Subcutaneous abdominal adipose tissue (tissue), 5 donors: ENCODE measurements around the gene POLR3K.

ENCODE experiments used
- H3K27ac ChIP-seq: one replicate; pipeline ENCODE4 v1.7.0; 2013; ENCODE audit warnings: low read depth, mild to moderate bottlenecking, inconsistent platforms, low read length, moderate library complexity
- H3K27me3 ChIP-seq, 5 donors: one replicate each; pipeline ENCODE4 v1.7.0; 2013; ENCODE audit warnings: low read length in 5 of 5, inconsistent platforms in 1 of 5; ENCODE audit not compliant: control insufficient read depth in 5 of 5, insufficient read depth in 4 of 5
- H3K36me3 ChIP-seq, 5 donors: one replicate each; pipeline ENCODE4 v1.7.0; 2013; ENCODE audit warnings: low read length in 5 of 5; ENCODE audit not compliant: control insufficient read depth in 5 of 5, insufficient read depth in 5 of 5
- H3K4me1 ChIP-seq, 5 donors: one replicate each; pipeline ENCODE4 v1.7.0; 2013; ENCODE audit warnings: low read length in 5 of 5, mild to moderate bottlenecking in 3 of 5, moderate library complexity in 1 of 5; ENCODE audit not compliant: control insufficient read depth in 5 of 5, insufficient read depth in 5 of 5
- H3K4me3 ChIP-seq, 5 donors: one replicate each; pipeline ENCODE4 v1.7.0; 2013; ENCODE audit warnings: low read length in 5 of 5, low read depth in 1 of 5
- H3K9ac ChIP-seq, 5 donors: one replicate each; pipeline ENCODE4 v1.7.0; 2013; ENCODE audit warnings: low read length in 5 of 5, mild to moderate bottlenecking in 4 of 5, moderate library complexity in 3 of 5
- H3K9me3 ChIP-seq, 5 donors: one replicate each; pipeline ENCODE4 v1.7.0; 2013; ENCODE audit warnings: low read length in 5 of 5; ENCODE audit not compliant: control insufficient read depth in 5 of 5
- donor health status: healthy.
- donor health status: healthy.
- donor health status: healthy.
- donor health status: healthy.
- donor health status: healthy.

Gene POLR3K

DNA sequence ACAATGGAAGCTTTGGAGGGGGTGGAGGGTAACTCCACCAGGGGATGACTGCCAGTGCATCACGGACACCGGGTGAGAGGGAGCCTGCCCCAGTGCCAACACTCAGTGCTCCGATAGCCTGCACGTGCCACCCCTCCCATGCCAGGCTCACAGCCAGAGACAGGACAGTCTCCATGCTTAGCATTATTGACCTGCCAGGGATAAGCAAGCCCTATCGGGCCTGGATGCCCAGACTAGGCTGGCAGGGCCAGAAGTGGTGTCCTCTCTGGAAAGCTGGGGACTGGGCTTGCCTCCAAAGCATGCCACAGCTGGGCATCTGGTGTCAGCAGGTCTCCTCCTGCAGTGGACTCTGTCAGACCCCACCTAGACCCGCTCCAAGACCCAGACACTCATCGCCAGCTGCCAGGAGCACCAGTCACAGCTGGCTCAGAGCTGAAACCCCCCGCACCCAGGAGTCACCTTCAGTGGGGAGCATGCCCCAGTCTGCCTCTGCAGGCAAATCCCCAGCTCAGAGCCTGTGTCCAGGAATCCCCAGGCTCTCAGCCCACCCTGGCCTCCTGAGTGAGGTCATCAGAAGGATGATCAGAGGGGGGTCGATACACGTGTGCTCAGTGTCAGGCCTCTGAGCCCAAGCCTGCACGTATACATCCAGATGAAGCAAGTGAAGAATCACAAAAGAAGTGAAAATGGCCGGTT is 20.8 kb upstream of the POLR3K start:
- no peak overlapping the region for H3K9ac ChIP-seq
- H3K36me3 ChIP-seq: no peaks in the 10 kb centered on the region
- H3K4me1 ChIP-seq: peaks cover 11 to 91% (median 80%) of the 10 kb centered on the region in 5 donors
- peak overlapping the region; percentile 72 for H3K27ac ChIP-seq
- peaks cover 0 to 5% (median 0%) of the 10 kb centered on the region in 5 donors for H3K27me3 ChIP-seq
- no peaks in the 10 kb centered on the region for H3K9me3 ChIP-seq
- H3K4me3 ChIP-seq: no peak overlapping the region

DNA sequence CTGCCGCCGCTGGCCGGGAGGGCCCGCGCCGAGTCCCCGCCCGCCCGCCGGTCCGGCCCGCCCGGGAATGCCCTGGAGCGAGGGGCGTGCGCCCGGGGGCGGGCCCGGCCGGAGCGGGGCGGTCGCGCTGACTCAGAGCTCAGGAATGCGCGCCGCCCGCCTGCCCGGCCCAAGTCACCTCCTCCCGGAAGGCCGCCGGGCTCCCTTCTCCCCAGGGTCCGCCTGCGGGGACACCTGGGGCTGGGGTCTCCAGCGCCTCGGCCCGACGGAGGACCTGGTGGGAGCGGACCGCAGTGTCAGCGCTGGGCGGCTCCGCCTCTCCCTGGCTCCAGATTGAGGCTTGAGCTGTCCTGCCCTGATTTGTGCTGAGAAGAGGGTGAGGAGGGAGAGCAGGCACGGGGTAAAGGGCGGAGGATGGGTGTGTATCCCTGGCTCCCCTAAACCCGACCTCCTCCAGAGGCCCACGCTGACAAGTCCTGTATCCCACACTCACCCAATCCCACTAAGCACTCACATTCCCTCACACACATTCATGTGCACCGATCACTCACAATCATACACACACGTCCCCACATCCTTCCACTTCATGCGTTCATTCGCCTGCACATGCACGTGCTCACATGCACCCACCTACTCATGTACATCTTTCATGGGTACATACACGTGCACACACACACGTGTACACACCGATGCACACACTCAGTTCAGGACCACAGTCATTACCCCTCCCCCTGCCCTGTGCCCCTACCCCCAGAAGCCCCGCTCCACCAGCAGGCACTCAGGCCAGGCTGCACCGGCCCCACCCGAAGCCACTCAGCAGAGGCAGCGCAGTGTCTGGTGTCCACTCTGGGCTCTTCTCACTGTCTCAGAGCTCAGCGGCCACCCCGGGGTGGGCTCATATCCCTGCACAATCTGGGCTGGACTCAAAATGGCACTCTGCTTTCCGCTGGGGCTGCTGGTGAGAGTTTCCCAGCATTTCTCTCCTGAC is 19.4 kb upstream of the POLR3K start, which contains the start of gene RHBDF1:
RHBDF1 (minus strand) TSS at position 71 of the 988 bp plus-strand sequence. CDS start 7,616 bp downstream, outside the sequence.
- peak within 1 kb of the TSS; percentile 56 to 76 (median 73) for H3K4me3 ChIP-seq
- no peaks in the 10 kb centered on the region for H3K9me3 ChIP-seq
- H3K27ac ChIP-seq: peak within 1 kb of the TSS; percentile 72
- peaks cover 11 to 91% (median 84%) of the 10 kb centered on the region in 5 donors for H3K4me1 ChIP-seq
- H3K9ac ChIP-seq: peak within 1 kb of the TSS in 4 of 5 donors; percentile 66 to 81 (median 72)
- H3K36me3 ChIP-seq: no peaks in the 10 kb centered on the region
- peaks cover 0 to 5% (median 0%) of the 10 kb centered on the region in 5 donors for H3K27me3 ChIP-seq

DNA sequence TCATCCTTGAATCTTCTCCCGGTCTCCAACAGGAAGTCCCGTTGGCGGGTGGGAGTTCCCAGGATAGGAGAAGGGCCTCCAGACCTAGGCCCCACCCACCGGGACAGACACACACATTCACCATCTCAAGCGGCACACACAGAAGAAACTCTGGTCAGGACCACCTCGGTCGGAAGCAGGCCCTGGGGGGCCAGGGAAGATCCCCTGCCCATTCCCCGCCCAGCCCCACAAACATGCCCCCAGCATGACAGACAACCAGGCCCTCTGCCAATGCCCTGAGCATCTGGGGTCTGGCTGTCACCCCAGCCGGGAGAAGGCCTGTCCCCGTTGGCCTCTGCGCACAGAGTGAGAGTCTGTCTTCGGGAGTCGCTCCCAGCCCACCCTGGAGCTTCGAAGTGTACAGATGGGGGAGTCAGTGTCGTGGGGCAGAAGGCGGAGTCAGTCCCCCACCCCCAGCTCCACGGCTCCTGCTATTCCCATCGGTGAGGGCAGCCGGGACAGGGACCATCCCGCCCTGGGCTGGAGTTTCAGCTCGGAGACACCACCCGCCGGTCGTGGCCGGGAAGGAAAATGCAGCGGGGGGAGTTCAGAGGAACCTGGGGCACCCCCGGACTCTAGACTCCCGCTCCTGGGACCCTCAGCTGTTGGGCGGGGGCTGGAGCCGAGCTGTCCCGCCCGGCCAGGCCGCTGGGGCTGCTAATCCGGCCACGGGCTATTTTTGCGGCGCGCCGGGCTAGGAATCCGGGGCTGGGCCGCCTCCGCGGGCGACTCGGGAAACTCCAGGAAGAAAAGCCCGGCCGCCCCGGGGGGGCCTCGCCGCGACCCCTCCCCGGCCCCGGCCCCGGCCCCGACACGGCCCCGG is 18.4 kb upstream of the POLR3K start:
- H3K9ac ChIP-seq: peak overlapping the region in 4 of 5 donors; percentile 66 to 81 (median 72)
- no peaks in the 10 kb centered on the region for H3K9me3 ChIP-seq
- peaks cover 0 to 5% (median 0%) of the 10 kb centered on the region in 5 donors for H3K27me3 ChIP-seq
- peak overlapping the region; percentile 62 for H3K27ac ChIP-seq
- peak overlapping the region; percentile 56 to 76 (median 73) for H3K4me3 ChIP-seq
- H3K4me1 ChIP-seq: peaks cover 9 to 90% (median 84%) of the 10 kb centered on the region in 5 donors
- H3K36me3 ChIP-seq: no peaks in the 10 kb centered on the region

DNA sequence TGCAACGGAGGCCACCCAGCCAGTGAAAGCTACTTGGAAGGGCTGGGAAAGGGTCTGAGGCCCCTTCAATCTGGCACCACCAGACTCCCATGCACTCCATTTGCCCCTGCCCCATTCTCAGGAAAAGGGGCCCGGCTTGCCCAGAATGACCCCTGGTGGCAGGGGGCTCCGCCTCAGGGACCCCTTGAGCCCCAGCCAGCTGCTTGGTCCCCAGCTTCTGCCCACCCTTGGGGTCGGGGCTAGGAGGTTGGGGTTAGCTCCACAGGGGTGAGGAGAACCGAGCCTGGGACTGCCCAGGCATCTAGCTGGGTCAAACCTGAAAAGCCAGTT is 17.8 kb upstream of the POLR3K start:
- Histone ChIP-seq H3K4me1 (peaks cover 6 to 90% (median 84%) of the 10 kb centered on the region in 5 donors), H3K4me3 (peak overlapping the region; percentile 56 to 76 (median 73)), H3K27ac (peak overlapping the region; percentile 62), H3K9me3 (no peaks in the 10 kb centered on the region), H3K9ac (peak overlapping the region in 3 of 5 donors; percentile 66 to 81 (median 76)), H3K36me3 (no peaks in the 10 kb centered on the region), H3K27me3 (peaks cover 0 to 5% (median 0%) of the 10 kb centered on the region in 5 donors)

DNA sequence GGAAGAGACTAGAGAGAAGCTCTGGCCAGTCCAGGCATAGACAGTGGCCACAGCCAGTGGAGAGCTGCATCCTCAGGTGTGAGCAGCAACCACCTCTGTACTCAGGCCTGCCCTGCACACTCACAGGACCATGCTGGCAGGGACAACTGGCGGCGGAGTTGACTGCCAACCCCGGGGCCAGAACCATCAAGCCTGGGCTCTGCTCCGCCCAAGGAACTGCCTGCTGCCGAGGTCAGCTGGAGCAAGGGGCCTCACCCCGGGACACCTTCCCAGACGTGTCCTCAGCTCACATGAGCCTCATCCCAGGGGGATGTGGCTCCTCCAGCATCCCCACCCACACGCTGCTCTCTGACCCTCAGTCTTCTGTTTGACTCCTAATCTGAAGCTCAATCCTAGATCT is 15.8 kb upstream of the POLR3K start:
- H3K4me3 ChIP-seq: no peak overlapping the region
- H3K27me3 ChIP-seq: peaks cover 0 to 5% (median 0%) of the 10 kb centered on the region in 5 donors
- H3K9ac ChIP-seq: peak overlapping the region in 2 of 5 donors; percentile 21 to 42
- peaks cover 4 to 80% (median 73%) of the 10 kb centered on the region in 5 donors for H3K4me1 ChIP-seq
- peaks cover 0 to 9% (median 8%) of the 10 kb centered on the region in 5 donors for H3K36me3 ChIP-seq
- no peak overlapping the region for H3K27ac ChIP-seq
- no peaks in the 10 kb centered on the region for H3K9me3 ChIP-seq

DNA sequence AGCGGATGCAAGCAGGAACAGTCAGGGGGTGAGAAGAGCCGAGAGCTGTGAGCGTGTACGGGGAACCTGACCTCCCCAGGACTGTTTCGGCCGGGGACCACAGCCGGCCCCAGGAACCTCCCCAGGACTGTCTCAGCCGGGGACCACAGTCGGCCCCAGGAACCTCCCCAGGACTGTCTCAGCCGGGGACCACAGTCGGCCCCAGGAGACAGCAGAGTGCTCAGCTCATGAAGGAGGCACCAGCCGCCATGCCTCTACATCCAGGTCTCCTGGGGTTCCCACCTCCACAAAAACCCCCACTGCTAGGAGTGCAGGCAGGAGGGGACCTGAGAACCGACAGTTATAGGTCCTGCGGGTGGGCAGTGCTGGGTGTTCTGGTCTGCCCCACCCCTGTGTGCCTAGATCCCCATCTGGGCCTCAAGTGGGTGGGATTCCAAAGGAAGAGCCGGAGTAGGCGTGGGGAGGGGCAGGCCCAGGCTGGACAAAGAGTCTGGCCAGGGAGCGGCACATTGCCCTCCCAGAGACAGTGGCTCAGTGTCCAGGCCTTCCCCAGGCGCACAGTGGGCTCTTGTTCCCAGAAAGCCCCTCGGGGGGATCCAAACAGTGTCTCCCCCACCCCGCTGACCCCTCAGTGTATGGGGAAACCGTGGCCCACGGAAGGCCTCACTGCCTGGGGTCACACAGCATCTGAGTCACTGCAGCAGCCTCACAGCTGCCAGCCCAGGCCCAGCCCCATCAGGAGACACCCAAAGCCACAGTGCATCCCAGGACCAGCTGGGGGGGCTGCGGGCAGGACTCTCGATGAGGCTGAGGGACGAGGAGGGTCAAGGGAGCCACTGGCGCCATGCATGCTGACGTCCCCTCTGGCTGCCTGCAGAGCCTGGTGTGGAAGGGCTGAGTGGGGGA is 14.7 kb upstream of the POLR3K start:
- peaks cover 0 to 5% (median 0%) of the 10 kb centered on the region in 5 donors for H3K27me3 ChIP-seq
- no peak overlapping the region for H3K4me3 ChIP-seq
- H3K4me1 ChIP-seq: peaks cover 4 to 70% (median 65%) of the 10 kb centered on the region in 5 donors
- no peak overlapping the region for H3K27ac ChIP-seq
- H3K36me3 ChIP-seq: peaks cover 0 to 20% (median 18%) of the 10 kb centered on the region in 5 donors
- H3K9ac ChIP-seq: peak overlapping the region in 2 of 5 donors; percentile 30 to 32
- H3K9me3 ChIP-seq: no peaks in the 10 kb centered on the region

DNA sequence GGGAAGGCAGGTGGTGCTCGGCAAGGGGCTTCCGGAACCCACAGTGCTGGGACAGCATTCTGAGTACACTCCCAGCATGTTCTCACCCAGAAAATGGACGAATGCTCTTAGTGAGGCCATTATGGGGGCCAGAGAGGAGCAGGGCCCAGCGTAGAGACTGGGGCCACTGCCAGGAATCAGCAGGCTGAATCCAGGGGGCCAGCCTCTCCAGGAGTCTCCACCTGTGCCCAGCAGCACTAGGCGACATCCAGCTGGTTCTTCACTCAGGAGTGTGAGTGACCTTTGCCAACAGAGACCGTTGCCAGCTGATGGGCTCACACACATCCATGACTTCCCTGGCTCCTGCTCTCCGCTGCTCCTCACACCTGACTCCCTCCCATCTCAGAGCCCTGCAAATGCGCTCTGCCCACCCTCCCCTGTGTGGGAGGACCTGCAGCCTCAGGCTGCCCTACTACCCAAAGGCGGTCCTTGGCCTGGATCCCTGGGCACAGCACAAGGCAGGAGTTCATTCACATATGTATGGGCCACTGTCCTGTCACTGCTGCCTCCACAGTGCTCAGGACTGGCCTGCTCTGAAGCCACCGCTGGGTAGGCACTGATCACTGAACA is 13.9 kb upstream of the POLR3K start:
- no peak overlapping the region for H3K27ac ChIP-seq
- peaks cover 0 to 28% (median 26%) of the 10 kb centered on the region in 5 donors for H3K36me3 ChIP-seq
- H3K4me1 ChIP-seq: peaks cover 2 to 65% (median 59%) of the 10 kb centered on the region in 5 donors
- no peaks in the 10 kb centered on the region for H3K9me3 ChIP-seq
- peaks cover 0 to 3% (median 0%) of the 10 kb centered on the region in 5 donors for H3K27me3 ChIP-seq
- no peak overlapping the region for H3K4me3 ChIP-seq
- peak overlapping the region in 1 of 5 donors; percentile 25 for H3K9ac ChIP-seq

DNA sequence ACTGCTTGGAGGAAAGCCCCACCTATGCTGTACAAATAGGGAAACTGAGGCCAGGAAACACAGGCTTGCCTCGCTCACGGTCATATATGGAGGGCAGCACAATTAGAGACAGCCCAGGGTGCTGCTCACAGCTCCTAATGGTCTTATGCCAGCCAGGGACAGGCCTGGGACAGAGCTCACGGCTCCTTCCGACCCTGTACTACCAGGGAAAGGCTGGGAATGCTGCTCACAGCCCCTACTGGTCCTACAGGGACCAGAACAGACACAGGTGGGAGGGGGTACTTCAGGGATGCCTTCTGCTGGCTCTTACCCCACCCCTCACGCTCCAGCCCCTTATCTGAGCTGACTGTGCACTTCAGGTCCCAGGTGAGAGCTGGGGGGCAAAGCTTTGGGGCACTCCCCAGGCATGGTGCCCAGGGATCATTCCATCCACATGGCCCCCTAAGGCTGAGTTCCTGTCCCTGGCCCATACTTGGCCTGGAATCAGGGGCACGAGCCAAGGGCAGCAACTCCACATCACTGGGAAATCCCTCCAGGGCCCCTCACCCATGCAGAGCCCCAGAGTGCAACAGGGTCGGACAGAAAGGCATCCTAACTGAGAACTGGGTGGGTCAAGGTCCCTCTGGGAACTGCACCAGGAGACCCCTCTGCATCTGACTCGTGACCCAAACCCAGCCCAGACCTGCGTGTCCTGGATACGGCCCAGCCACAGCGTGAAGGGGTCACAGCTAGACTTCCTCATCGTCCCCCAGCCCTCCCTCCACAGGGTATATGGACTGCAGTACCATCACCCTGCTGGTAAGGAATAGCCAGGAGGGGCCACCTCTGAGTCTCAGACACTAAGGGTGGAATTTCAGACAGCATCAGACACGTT is 13.1 kb upstream of the POLR3K start:
- Histone ChIP-seq H3K4me1 (peaks cover 2 to 60% (median 55%) of the 10 kb centered on the region in 5 donors), H3K4me3 (no peak overlapping the region), H3K9me3 (no peaks in the 10 kb centered on the region), H3K27me3 (peaks cover 0 to 3% (median 0%) of the 10 kb centered on the region in 5 donors), H3K27ac (no peak overlapping the region), H3K9ac (peak overlapping the region in 1 of 5 donors; percentile 2), H3K36me3 (peaks cover 0 to 36% (median 33%) of the 10 kb centered on the region in 5 donors)
